HepG2 (cell line): ENCODE data around the gene FGD4. TPM values are rescaled to one million over a fixed set of nuclear protein-coding genes. Genes with fewer than 3 reads are reported as not detected.

Experiments used
- HDAC1 ChIP-seq: sonication (generic); formaldehyde crosslinking; IDR thresholded peaks from 2 replicates; pipeline ENCODE4 v1.5.1; 2020; ENCODE audit warnings: mild to moderate bottlenecking, missing genetic modification reagents
- MTF2 ChIP-seq: sonication (generic); formaldehyde crosslinking; IDR thresholded peaks from 2 replicates; pipeline ENCODE4 v1.5.0; 2020; ENCODE audit warnings: missing genetic modification reagents, borderline replicate concordance
- PBX2 ChIP-seq: IDR thresholded peaks from 2 replicates; pipeline ENCODE4 v1.6.1; 2016; ENCODE audit warnings: control low read depth
- RXRA ChIP-seq: sonication (generic); formaldehyde crosslinking; IDR thresholded peaks from 2 replicates; pipeline ENCODE4 v1.5.1; 2020; ENCODE audit warnings: missing genetic modification reagents
- ZNF276 ChIP-seq: sonication (generic); formaldehyde crosslinking; IDR thresholded peaks from 2 replicates; pipeline ENCODE4 v1.4.0; 2020; ENCODE audit warnings: mild to moderate bottlenecking, low read depth, missing genetic modification reagents
- ZNF343 ChIP-seq: sonication (generic); formaldehyde crosslinking; IDR thresholded peaks from 2 replicates; pipeline ENCODE4 v1.4.0; 2020; ENCODE audit warnings: mild to moderate bottlenecking, missing genetic modification reagents
- ZNF720 ChIP-seq: sonication (generic); formaldehyde crosslinking; IDR thresholded peaks from 2 replicates; pipeline ENCODE4 v1.4.0; 2020; ENCODE audit warnings: missing genetic modification reagents
- polyA plus RNA-seq, 8 experiments: library from polyadenylated mRNA; depleted of rRNA in 3 of 8; stranded (reverse) in 7 of 8; unstranded in 1 of 8; fragments of >200 nt; fragmentation: Illumina TruSeq in 4 of 8; extraction: Trizol in 4 of 8; gene quantifications; 2 replicates each; pipeline versions ENCODE4 v1.2.1 to v1.2.3, GENCODE V29; 2011 to 2016; ENCODE audit warnings: low read depth in 4 of 8, missing spikeins in 1 of 8, mixed read lengths in 1 of 8; ENCODE audit not compliant: insufficient read depth in 1 of 8
- total RNA-seq, 5 experiments: library from RNA; depleted of rRNA; stranded (reverse); fragments of >200 nt; fragmentation: Illumina TruSeq; extraction: Trizol; gene quantifications; 2 replicates each; pipeline ENCODE4 v1.2.3, GENCODE V29; 2016; ENCODE audit warnings: low read depth in 1 of 5
- TF ChIP-seq, protein P1 (sequence below): sonication (generic); formaldehyde crosslinking; IDR thresholded peaks from 2 replicates; pipeline ENCODE4 v1.5.0; 2020; ENCODE audit warnings: mild to moderate bottlenecking, missing genetic modification reagents, borderline replicate concordance

The FGD4 gene
- total and polyA plus RNA-seq, 2 of the 13 experiments (the other 11 are each of a cell fraction or from before 2014, with no cell fraction given) = 4.6 to 6.6 TPM

DNA sequence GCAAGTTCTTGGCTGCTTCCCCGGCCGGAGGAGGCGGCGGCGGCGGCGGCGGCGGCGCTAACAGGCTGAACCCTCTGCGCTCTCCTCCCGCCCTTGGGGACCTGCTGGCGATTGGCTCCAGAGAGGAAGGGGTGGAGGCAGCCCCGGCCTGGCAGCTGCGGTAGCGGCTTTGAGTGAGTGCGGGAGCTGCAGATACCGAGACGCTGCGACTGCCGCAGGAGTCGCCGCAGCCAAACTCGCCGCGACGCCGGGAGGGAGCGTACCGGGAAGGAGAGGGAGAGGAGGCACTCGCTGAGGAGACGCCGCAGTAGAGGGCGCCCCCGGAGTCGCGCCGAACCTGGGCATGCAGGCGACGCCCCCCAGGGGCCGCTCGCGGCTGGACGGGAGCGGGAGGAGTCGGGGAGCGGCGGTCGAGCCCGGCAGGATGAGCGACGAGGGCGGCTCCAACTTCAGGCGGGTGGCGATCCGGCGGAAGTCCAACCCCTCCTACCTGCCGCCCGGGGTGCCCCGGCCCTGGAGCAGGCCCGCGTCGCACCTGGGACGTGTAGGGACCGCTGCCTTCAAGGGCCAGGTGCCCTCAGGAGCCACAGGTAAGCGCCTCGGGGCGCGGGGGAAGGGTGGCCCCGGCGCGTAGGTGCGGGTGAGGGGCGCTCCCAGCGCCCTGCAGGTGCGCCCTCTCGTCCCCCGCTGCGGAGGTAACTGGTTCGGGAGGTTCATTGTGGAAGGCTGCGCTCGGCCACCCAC lies at the start of gene FGD4 (continued):
- TF ChIP-seq, protein P1, sequence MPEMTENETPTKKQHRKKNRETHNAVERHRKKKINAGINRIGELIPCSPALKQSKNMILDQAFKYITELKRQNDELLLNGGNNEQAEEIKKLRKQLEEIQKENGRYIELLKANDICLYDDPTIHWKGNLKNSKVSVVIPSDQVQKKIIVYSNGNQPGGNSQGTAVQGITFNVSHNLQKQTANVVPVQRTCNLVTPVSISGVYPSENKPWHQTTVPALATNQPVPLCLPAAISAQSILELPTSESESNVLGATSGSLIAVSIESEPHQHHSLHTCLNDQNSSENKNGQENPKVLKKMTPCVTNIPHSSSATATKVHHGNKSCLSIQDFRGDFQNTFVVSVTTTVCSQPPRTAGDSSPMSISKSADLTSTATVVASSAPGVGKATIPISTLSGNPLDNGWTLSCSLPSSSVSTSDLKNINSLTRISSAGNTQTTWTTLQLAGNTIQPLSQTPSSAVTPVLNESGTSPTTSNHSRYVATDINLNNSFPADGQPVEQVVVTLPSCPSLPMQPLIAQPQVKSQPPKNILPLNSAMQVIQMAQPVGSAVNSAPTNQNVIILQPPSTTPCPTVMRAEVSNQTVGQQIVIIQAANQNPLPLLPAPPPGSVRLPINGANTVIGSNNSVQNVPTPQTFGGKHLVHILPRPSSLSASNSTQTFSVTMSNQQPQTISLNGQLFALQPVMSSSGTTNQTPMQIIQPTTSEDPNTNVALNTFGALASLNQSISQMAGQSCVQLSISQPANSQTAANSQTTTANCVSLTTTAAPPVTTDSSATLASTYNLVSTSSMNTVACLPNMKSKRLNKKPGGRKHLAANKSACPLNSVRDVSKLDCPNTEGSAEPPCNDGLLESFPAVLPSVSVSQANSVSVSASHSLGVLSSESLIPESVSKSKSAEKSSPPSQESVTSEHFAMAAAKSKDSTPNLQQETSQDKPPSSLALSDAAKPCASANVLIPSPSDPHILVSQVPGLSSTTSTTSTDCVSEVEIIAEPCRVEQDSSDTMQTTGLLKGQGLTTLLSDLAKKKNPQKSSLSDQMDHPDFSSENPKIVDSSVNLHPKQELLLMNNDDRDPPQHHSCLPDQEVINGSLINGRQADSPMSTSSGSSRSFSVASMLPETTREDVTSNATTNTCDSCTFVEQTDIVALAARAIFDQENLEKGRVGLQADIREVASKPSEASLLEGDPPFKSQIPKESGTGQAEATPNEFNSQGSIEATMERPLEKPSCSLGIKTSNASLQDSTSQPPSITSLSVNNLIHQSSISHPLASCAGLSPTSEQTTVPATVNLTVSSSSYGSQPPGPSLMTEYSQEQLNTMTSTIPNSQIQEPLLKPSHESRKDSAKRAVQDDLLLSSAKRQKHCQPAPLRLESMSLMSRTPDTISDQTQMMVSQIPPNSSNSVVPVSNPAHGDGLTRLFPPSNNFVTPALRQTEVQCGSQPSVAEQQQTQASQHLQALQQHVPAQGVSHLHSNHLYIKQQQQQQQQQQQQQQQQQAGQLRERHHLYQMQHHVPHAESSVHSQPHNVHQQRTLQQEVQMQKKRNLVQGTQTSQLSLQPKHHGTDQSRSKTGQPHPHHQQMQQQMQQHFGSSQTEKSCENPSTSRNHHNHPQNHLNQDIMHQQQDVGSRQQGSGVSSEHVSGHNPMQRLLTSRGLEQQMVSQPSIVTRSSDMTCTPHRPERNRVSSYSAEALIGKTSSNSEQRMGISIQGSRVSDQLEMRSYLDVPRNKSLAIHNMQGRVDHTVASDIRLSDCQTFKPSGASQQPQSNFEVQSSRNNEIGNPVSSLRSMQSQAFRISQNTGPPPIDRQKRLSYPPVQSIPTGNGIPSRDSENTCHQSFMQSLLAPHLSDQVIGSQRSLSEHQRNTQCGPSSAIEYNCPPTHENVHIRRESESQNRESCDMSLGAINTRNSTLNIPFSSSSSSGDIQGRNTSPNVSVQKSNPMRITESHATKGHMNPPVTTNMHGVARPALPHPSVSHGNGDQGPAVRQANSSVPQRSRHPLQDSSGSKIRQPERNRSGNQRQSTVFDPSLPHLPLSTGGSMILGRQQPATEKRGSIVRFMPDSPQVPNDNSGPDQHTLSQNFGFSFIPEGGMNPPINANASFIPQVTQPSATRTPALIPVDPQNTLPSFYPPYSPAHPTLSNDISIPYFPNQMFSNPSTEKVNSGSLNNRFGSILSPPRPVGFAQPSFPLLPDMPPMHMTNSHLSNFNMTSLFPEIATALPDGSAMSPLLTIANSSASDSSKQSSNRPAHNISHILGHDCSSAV (CRISPR knock-in tag) = no peak
- TF ChIP-seq RXRA (CRISPR knock-in tag) = 0 out of 2 replicates have a peak, but pooled peaks have one; percentile 33
- peak; percentile 69 for TF ChIP-seq HDAC1 (CRISPR knock-in tag)
- peak; percentile 79; the same call in 1 of the 2 replicates for TF ChIP-seq MTF2
- TF ChIP-seq ZNF276 (CRISPR knock-in tag) = no peak; the same call in 1 of the 2 replicates
- no peak for TF ChIP-seq ZNF720 (CRISPR knock-in tag)
- peak; percentile 81; the same call in 1 of the 2 replicates for TF ChIP-seq ZNF343 (CRISPR knock-in tag)
- TF ChIP-seq PBX2 (CRISPR knock-in tag) = no peak
